H1 (cell line): ENCODE measurements around the gene RSAD2.

Experiments
- CTCF ChIP-seq, 3 experiments: IDR thresholded peaks; 1 replicate in 2 of 3; 2 replicates in 1 of 3; pipeline versions ENCODE4 v1.5.1 to v1.6.1; 2011; ENCODE audit warnings: low read length in 3 of 3, mild to moderate bottlenecking in 3 of 3, inconsistent platforms in 2 of 3, low read depth in 1 of 3, moderate library complexity in 1 of 3; ENCODE audit not compliant: insufficient read depth in 1 of 3; ENCODE audit errors: control extremely low read depth in 1 of 3
- MAX ChIP-seq: IDR thresholded peaks from 2 replicates; pipeline ENCODE4 v1.6.1; 2012; ENCODE audit warnings: inconsistent platforms
- POLR2A ChIP-seq, 2 experiments: IDR thresholded peaks; 1 replicate in 1 of 2; 2 replicates in 1 of 2; pipeline ENCODE4 v1.6.1; 2011; ENCODE audit warnings: low read depth in 2 of 2, low read length in 2 of 2, mild to moderate bottlenecking in 2 of 2; ENCODE audit errors: control extremely low read depth in 1 of 2
- POLR2AphosphoS5 ChIP-seq: IDR thresholded peaks from 2 replicates; pipeline ENCODE4 v1.6.1; 2011; ENCODE audit warnings: low read depth, low read length
- RFX5 ChIP-seq: IDR thresholded peaks from 2 replicates; pipeline ENCODE4 v1.6.1; 2011; ENCODE audit warnings: low read depth, low read length, improper control_type of control experiment, borderline replicate concordance
- SP1 ChIP-seq: IDR thresholded peaks from 2 replicates; pipeline ENCODE4 v1.6.1; 2011; ENCODE audit warnings: low read depth, low read length
- USF2 ChIP-seq: IDR thresholded peaks from 2 replicates; pipeline ENCODE4 v1.6.1; 2011; ENCODE audit warnings: low read length, improper control_type of control experiment
- YY1 ChIP-seq: IDR thresholded peaks from 2 replicates; pipeline ENCODE4 v1.6.1; 2011; ENCODE audit warnings: low read depth, mild to moderate bottlenecking, low read length
- ZNF274 ChIP-seq: IDR thresholded peaks from 2 replicates; pipeline ENCODE4 v1.7.0; 2012; ENCODE audit warnings: low read length, borderline replicate concordance; ENCODE audit errors: extremely low read depth

GRCh38 chr2:6931753-6932152 is 54.2 kb downstream of the RSAD2 start:
- no peak for TF ChIP-seq CTCF (IDR thresholded peaks at IDR 0.05; ENCODE audit: control extremely low read depth in 1 of 3, insufficient read depth in 1 of 3, low read depth in 1 of 3, low read length in 3 of 3)
- TF ChIP-seq USF2 = no peak
- no peak for TF ChIP-seq YY1
- no peak for TF ChIP-seq ZNF274
- TF ChIP-seq SP1 = no peak
- no peak for TF ChIP-seq POLR2AphosphoS5
- no peak for TF ChIP-seq RFX5
- no peak for TF ChIP-seq POLR2A (IDR thresholded peaks at IDR 0.05; ENCODE audit: control extremely low read depth in 1 of 2, low read depth in 2 of 2, low read length in 2 of 2)
- TF ChIP-seq MAX = no peak
